B cell (primary cell): ENCODE results near the gene CPLANE2. TPM values are rescaled to one million over a fixed set of nuclear protein-coding genes. Genes with fewer than 3 reads are reported as not detected.

ENCODE experiments used
- ATAC-seq: fragments of 200-7000 bp; cut with Tn5 transposase; one replicate; pipeline ENCODE4 v1.10.0; 2021; ENCODE audit warnings: low read depth, mild to moderate bottlenecking, moderate number of reproducible peaks, moderate library complexity
- CTCF ChIA-PET: fragments of 350-600 bp; sonication (Branson Sonifier 250); formaldehyde crosslinking; loops from one replicate; lab custom pipeline; 2021; ENCODE audit warnings: antibody characterized with exemption, inconsistent platforms; lab: Charles Lee
- POLR2A ChIA-PET: fragments of 350-600 bp; sonication (Branson Sonifier 250); formaldehyde crosslinking; loops from one replicate; lab custom pipeline; 2021; ENCODE audit warnings: antibody characterized with exemption; lab: Charles Lee
- DNase-seq: peaks from one replicate; pipeline ENCODE4 v3.0.0; 2013
- H2AFZ ChIP-seq: 2 replicates; pipeline ENCODE4 v1.6.1; 2012; ENCODE audit warnings: mild to moderate bottlenecking, low read depth, low read length; ENCODE audit not compliant: insufficient read depth, poor library complexity, severe bottlenecking
- H3K27ac ChIP-seq, 2 donors: 1 replicate in 1 of 2; 2 replicates in 1 of 2; pipeline ENCODE4 v1.5.1; 2012 to 2013; ENCODE audit warnings: low read length in 2 of 2, mild to moderate bottlenecking in 2 of 2, moderate library complexity in 1 of 2
- H3K27me3 ChIP-seq, 4 experiments: fragments of 200-600 bp in 1 of 4; sonication (generic) in 1 of 4; replicated peaks in 1 of 4; 1 replicate in 2 of 4; 2 replicates in 2 of 4; pipeline versions ENCODE4 v1.6.1 to v1.7.0; 2013 to 2016; ENCODE audit warnings: low read length in 3 of 4, mild to moderate bottlenecking in 2 of 4, mixed read lengths in 1 of 4, moderate library complexity in 1 of 4; ENCODE audit not compliant: insufficient read depth in 4 of 4, control insufficient read depth in 3 of 4; ENCODE audit errors: control extremely low read depth in 1 of 4
- H3K36me3 ChIP-seq, 2 experiments: replicated peaks in 1 of 2; 1 replicate in 1 of 2; 2 replicates in 1 of 2; pipeline versions ENCODE4 v1.6.1 to v1.7.1; 2013; ENCODE audit warnings: low read length in 1 of 2; ENCODE audit not compliant: insufficient read depth in 2 of 2, control insufficient read depth in 1 of 2; ENCODE audit errors: control extremely low read depth in 1 of 2, extremely low read depth in 1 of 2
- H3K4me1 ChIP-seq, 2 donors: fragments of 200-600 bp in 1 of 2; sonication (generic) in 1 of 2; 1 replicate in 1 of 2; 2 replicates in 1 of 2; pipeline versions ENCODE4 v1.5.1 to v1.6.1; 2013 to 2017; ENCODE audit warnings: low read length in 2 of 2; ENCODE audit not compliant: control insufficient read depth in 2 of 2, insufficient read depth in 2 of 2
- H3K4me2 ChIP-seq: replicated peaks from 2 replicates; pipeline ENCODE3; 2012; ENCODE audit warnings: mild to moderate bottlenecking, low read depth, low read length; ENCODE audit not compliant: poor library complexity, severe bottlenecking
- H3K4me3 ChIP-seq, 5 experiments: fragments of 200-600 bp in 1 of 5; sonication (generic) in 1 of 5; 1 replicate in 3 of 5; 2 replicates in 2 of 5; pipeline versions ENCODE4 v1.5.1 to v1.7.0; 2011 to 2016; ENCODE audit warnings: low read length in 4 of 5, mild to moderate bottlenecking in 4 of 5, low read depth in 2 of 5, control low read depth in 1 of 5, moderate library complexity in 1 of 5; ENCODE audit not compliant: insufficient read depth in 1 of 5; ENCODE audit errors: control extremely low read depth in 1 of 5, extremely low read depth in 1 of 5
- H3K79me2 ChIP-seq: fragments of 200-600 bp; sonication (generic); one replicate; pipeline ENCODE4 v1.6.0; 2016; ENCODE audit warnings: low read length; ENCODE audit not compliant: control insufficient read depth, insufficient read depth
- H3K9ac ChIP-seq: fragments of 200-600 bp; sonication (generic); 2 replicates; pipeline ENCODE4 v1.6.1; 2017; ENCODE audit warnings: mild to moderate bottlenecking, low read length, moderate library complexity
- H3K9me3 ChIP-seq, 3 donors: one replicate each; pipeline versions ENCODE4 v1.6.1 to v1.7.1; 2013; ENCODE audit warnings: low read length in 2 of 3; ENCODE audit not compliant: control insufficient read depth in 2 of 3, insufficient read depth in 1 of 3; ENCODE audit errors: control extremely low read depth in 1 of 3
- H4K20me1 ChIP-seq: 2 replicates; pipeline ENCODE4 v1.6.0; 2012; ENCODE audit warnings: mild to moderate bottlenecking, low read length; ENCODE audit not compliant: insufficient read depth, control insufficient read depth, poor library complexity, severe bottlenecking
- H3K27ac Mint-ChIP-seq: one replicate; pipeline ENCODE4 v1.8.0; 2021; ENCODE audit warnings: mixed read lengths
- H3K27me3 Mint-ChIP-seq: one replicate; pipeline ENCODE4 v1.8.0; 2021; ENCODE audit warnings: mixed read lengths
- H3K4me1 Mint-ChIP-seq: one replicate; pipeline ENCODE4 v1.8.0; 2021; ENCODE audit warnings: mixed read lengths
- H3K4me3 Mint-ChIP-seq: one replicate; pipeline ENCODE4 v1.8.0; 2021; ENCODE audit warnings: mixed read lengths
- H3K9me3 Mint-ChIP-seq: one replicate; pipeline ENCODE4 v1.8.0; 2022; ENCODE audit warnings: mixed read lengths; ENCODE audit not compliant: insufficient read depth
- CTCF ChIP-seq: fragments of 200-600 bp; IDR thresholded peaks from one replicate; pipeline ENCODE4 v1.8.0; 2022; ENCODE audit warnings: antibody characterized with exemption, mild to moderate bottlenecking
- EZH2 ChIP-seq: IDR thresholded peaks from 2 replicates; pipeline ENCODE4 v1.6.1; 2012; ENCODE audit warnings: borderline replicate concordance, low read depth, mild to moderate bottlenecking, moderate library complexity, low read length; ENCODE audit not compliant: insufficient read depth, poor library complexity, severe bottlenecking
- WGBS: methylation state at CpG from one replicate; pipeline ENCODE4 v1.1.5; 2013; ENCODE audit warnings: missing lambda C conversion rate; ENCODE audit not compliant: insufficient coverage; 5-methylcytosine and 5-hydroxymethylcytosine counted together
- intact Hi-C: fragments of 100-400 bp; cut with micrococcal nuclease; formaldehyde crosslinking; loops from one replicate; pipeline ENCODE4 v1.10.0; 2022
- polyA plus RNA-seq: library from polyadenylated mRNA; depleted of rRNA; stranded (reverse); fragments of >200 nt; gene quantifications from 2 replicates; pipeline ENCODE4 v1.2.3, GENCODE V29; 2012
- total RNA-seq, 2 donors: library from RNA; stranded (reverse); fragments of 120-200 nt in 1 of 2; gene quantifications; 1 replicate in 1 of 2; 2 replicates in 1 of 2; pipeline versions ENCODE4 v1.2.3 to v1.2.4, GENCODE V29; 2013 to 2022

The CPLANE2 gene
- total and polyA plus RNA-seq, 2 donors (not counting 1 experiment from before 2014, with no cell fraction given), result 5.7 to 11.1 TPM

- ChIA-PET POLR2A (interaction anchor here (0.6 kb wide), 1 partner anchor 112 kb away, joined by 5 read pairs; no protein-coding TSS in a partner anchor), CTCF (interaction anchor here (0.6 to 12.1 kb wide), 17 partner anchors 9 to 395 kb away, joined by 3 to 237 read pairs (median 4); partner anchors contain the start of gene FAM131C)
- H3K4me3 ChIP-seq, result no peak overlapping the region
- DNase-seq, result no peak
- H3K27me3 Mint-ChIP-seq, result peaks cover 24% of the 10 kb centered on the region
- H3K4me1 ChIP-seq, result peaks cover 5 to 7% of the 10 kb centered on the region in 2 donors
- H3K36me3 ChIP-seq, result no peaks in the 10 kb centered on the region
- H3K4me1 Mint-ChIP-seq, result peaks cover 2% of the 10 kb centered on the region
- H4K20me1 ChIP-seq, result no peaks in the 10 kb centered on the region
- H3K9ac ChIP-seq, result no peak overlapping the region
- H3K9me3 ChIP-seq, result no peaks in the 10 kb centered on the region
- no peak for TF ChIP-seq EZH2
- TF ChIP-seq CTCF, result no peak
- H3K4me3 Mint-ChIP-seq, result no peak overlapping the region
- intact Hi-C loops, result loop anchor here (1.0 kb wide), 4 partner anchors 58 to 394 kb away; no protein-coding TSS in a partner anchor
- no peaks in the 10 kb centered on the region for H3K9me3 Mint-ChIP-seq
- no peak for ATAC-seq
- no peak overlapping the region for H3K27ac ChIP-seq
- H3K4me2 ChIP-seq, result no peak overlapping the region
- WGBS, result 96% methylated on average over 4 of the region's 9 CpGs
- H2AFZ ChIP-seq, result no peak overlapping the region
- no peak overlapping the region for H3K27ac Mint-ChIP-seq
- H3K79me2 ChIP-seq, result no peaks in the 10 kb centered on the region
- peaks cover 0 to 26% (median 9%) of the 10 kb centered on the region in 4 experiments for H3K27me3 ChIP-seq
These were observed 50.2 kb downstream of the CPLANE2 start for GRCh38 chr1:16186655-16187235.
